Mesodermal cell (in vitro differentiated cells): ENCODE results near the gene CCL27. TPM values are rescaled to one million over a fixed set of nuclear protein-coding genes. Genes with fewer than 3 reads are reported as not detected.

Experiments used
- H3K27ac ChIP-seq: 2 replicates; pipeline ENCODE4 v1.7.0; 2013; ENCODE audit warnings: mild to moderate bottlenecking, low read depth, low read length, moderate library complexity; ENCODE audit not compliant: severe bottlenecking
- H3K36me3 ChIP-seq: 2 replicates; pipeline ENCODE4 v1.7.1; 2013; ENCODE audit warnings: mild to moderate bottlenecking, low read length, moderate library complexity; ENCODE audit not compliant: control insufficient read depth, insufficient read depth
- H3K4me1 ChIP-seq: one replicate; pipeline ENCODE4 v1.7.1; 2013; ENCODE audit warnings: mild to moderate bottlenecking, low read length; ENCODE audit not compliant: insufficient read depth, control insufficient read depth, poor library complexity, severe bottlenecking
- H3K4me3 ChIP-seq: 2 replicates; pipeline ENCODE4 v1.7.0; 2013; ENCODE audit warnings: low read length, control low read depth, mild to moderate bottlenecking; ENCODE audit not compliant: insufficient read depth, poor library complexity, severe bottlenecking; ENCODE audit errors: extremely low read depth
- H3K9me3 ChIP-seq: 2 replicates; pipeline ENCODE4 v1.7.1; 2013; ENCODE audit warnings: mild to moderate bottlenecking, low read length, moderate library complexity; ENCODE audit not compliant: control insufficient read depth
- WGBS, 2 experiments: methylation state at CpG; one replicate each; pipeline ENCODE4 v1.1.5; 2013; ENCODE audit warnings: missing lambda C conversion rate in 2 of 2; ENCODE audit not compliant: insufficient coverage in 2 of 2; 5-methylcytosine and 5-hydroxymethylcytosine counted together
- polyA plus RNA-seq, 2 experiments: library from polyadenylated mRNA; stranded (reverse); fragments of 50-300 nt; gene quantifications; one replicate each; pipeline ENCODE4 v1.2.3, GENCODE V29; 2013

Gene CCL27
- polyA plus RNA-seq (2013, experiment 1 of 2), result not detected
- polyA plus RNA-seq (2013, experiment 2 of 2), result 0.51 TPM

GRCh38 chr9:34662526-34663302, at the start of gene CCL27:
Gene CCL27 (minus strand): TSS chr9:34662657. CDS start chr9:34662633, 24 bp downstream.
- Histone ChIP-seq H3K4me1 (peaks cover 11% of the 10 kb centered on the region), H3K36me3 (peaks cover 4% of the 10 kb centered on the region), H3K27ac (no peak within 1 kb of the TSS), H3K9me3 (no peaks in the 10 kb centered on the region), H3K4me3 (no peak within 1 kb of the TSS)
- 83 to 100% methylated on average over 2 to 3 of the region's 4 CpGs for WGBS, 2 experiments

GRCh38 chr9:34712140-34712539, 49.7 kb upstream of the CCL27 start:
- H3K4me1 ChIP-seq, result no peaks in the 10 kb centered on the region
- H3K4me3 ChIP-seq, result no peak overlapping the region
- H3K27ac ChIP-seq, result no peak overlapping the region
- H3K36me3 ChIP-seq, result no peaks in the 10 kb centered on the region
- WGBS, 2 experiments, result no CpG with 5 or more reads among the region's 1 CpG
- H3K9me3 ChIP-seq, result no peaks in the 10 kb centered on the region

- Histone ChIP-seq H3K27ac (no peak within 1 kb of the TSS), H3K4me3 (no peak within 1 kb of the TSS), H3K9me3 (no peaks in the 10 kb centered on the region), H3K36me3 (no peaks in the 10 kb centered on the region), H3K4me1 (no peaks in the 10 kb centered on the region)
- WGBS, 2 experiments, result 100% methylated on average over 1 of the region's 2 CpGs; no CpG with 5 or more reads in 1 of the 2 experiments
These were observed 47.6 kb upstream of the CCL27 start, which contains the start of gene CCL21 for GRCh38 chr9:34710023-34710422. Gene CCL21 (minus strand): TSS chr9:34710136. CDS start chr9:34710066, 70 bp downstream.

GRCh38 chr9:34709196-34709978, 46.9 kb upstream of the CCL27 start:
- H3K36me3 ChIP-seq, result no peaks in the 10 kb centered on the region
- no peak overlapping the region for H3K4me3 ChIP-seq
- 90 to 99% methylated on average over 6 to 7 of the region's 9 CpGs for WGBS, 2 experiments
- no peaks in the 10 kb centered on the region for H3K9me3 ChIP-seq
- H3K4me1 ChIP-seq, result no peaks in the 10 kb centered on the region
- H3K27ac ChIP-seq, result no peak overlapping the region

GRCh38 chr9:34707130-34707529, 44.7 kb upstream of the CCL27 start:
- Histone ChIP-seq H3K9me3 (no peaks in the 10 kb centered on the region), H3K36me3 (no peaks in the 10 kb centered on the region), H3K27ac (no peak overlapping the region), H3K4me3 (no peak overlapping the region), H3K4me1 (no peaks in the 10 kb centered on the region)
- 89 to 94% methylated on average over 2 of the region's 2 CpGs for WGBS, 2 experiments

GRCh38 chr9:34701769-34702736, 39.6 kb upstream of the CCL27 start:
- WGBS, 2 experiments, result 20% methylated on average over 13 to 22 of the region's 30 CpGs
- Histone ChIP-seq H3K9me3 (no peaks in the 10 kb centered on the region), H3K36me3 (no peaks in the 10 kb centered on the region), H3K4me1 (no peaks in the 10 kb centered on the region), H3K27ac (no peak overlapping the region), H3K4me3 (peak overlapping the region; percentile 45)

DNA sequence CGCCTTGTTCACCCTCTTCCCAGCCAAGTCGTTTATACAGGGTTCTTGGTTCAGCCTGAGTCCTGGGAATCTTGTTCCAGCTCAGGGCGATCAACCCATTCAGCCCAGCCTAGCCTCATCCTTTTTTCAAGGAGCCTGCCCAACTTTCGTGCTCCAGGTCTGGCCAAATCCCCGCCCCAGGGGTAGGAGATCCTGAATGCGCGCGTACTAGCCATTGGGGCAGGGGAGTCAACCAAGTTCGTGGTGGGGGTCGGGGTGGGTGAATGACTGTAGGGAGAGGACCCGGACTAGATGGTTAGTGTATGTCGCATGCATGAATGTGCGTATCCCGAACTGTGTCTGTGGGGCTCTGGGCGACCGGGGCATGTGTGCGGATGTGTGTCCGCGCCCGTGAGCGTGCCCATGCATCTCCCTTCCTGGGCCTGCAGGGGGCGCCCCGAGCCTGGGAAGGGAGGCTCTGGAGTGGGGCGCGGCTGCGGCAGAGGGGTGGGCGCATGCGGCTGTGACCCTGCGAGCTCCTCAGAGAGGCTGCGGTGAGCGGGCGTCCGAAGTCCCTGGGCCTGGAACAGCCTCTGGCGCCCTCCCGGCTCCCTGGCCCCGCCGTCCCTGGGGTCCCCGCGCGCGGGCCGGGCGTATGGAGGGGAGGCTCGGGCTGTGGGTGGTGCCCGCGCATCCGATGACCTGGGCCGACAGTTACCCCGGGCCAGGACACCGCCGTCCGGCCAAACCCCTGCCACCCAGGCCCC, 38.7 kb upstream of the CCL27 start:
- Histone ChIP-seq H3K9me3 (no peaks in the 10 kb centered on the region), H3K4me3 (peak overlapping the region; percentile 45), H3K36me3 (no peaks in the 10 kb centered on the region), H3K27ac (no peak overlapping the region), H3K4me1 (no peaks in the 10 kb centered on the region)
- 12 to 16% methylated on average over 36 to 52 of the region's 52 CpGs for WGBS, 2 experiments

- Histone ChIP-seq H3K27ac (no peak overlapping the region), H3K4me3 (no peak overlapping the region), H3K36me3 (no peaks in the 10 kb centered on the region), H3K9me3 (no peaks in the 10 kb centered on the region), H3K4me1 (no peaks in the 10 kb centered on the region)
These were observed 32.4 kb upstream of the CCL27 start for GRCh38 chr9:34694811-34695210.

DNA sequence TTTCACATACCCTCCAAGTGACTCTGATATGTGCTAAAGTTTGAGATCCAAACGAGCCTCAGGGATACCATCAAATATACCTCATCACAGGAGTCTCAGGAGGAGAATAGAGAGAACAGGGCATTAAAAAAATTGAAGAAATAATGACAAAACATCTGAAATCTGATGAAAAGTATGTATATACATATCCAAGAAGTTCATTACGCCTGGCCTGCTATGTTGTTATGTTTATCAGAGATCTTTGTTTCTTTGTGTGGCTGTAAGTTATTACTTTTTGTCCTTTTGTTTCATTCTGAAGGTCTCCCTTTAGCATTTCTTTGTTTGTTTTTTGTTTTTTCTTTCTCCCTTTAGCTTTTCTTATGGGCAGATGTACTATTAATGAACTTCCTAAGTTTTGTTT, 31.1 kb upstream of the CCL27 start:
- Histone ChIP-seq H3K4me3 (no peak overlapping the region), H3K27ac (no peak overlapping the region), H3K9me3 (no peaks in the 10 kb centered on the region), H3K36me3 (no peaks in the 10 kb centered on the region), H3K4me1 (no peaks in the 10 kb centered on the region)
- no CpG with 5 or more reads among the region's 2 CpGs for WGBS, 2 experiments

- Histone ChIP-seq H3K27ac (no peak overlapping the region), H3K36me3 (no peaks in the 10 kb centered on the region), H3K4me1 (no peaks in the 10 kb centered on the region), H3K4me3 (no peak overlapping the region), H3K9me3 (no peaks in the 10 kb centered on the region)
- 92% methylated on average over 2 of the region's 5 CpGs; no CpG with 5 or more reads in 1 of the 2 experiments for WGBS, 2 experiments
These were observed 29.5 kb upstream of the CCL27 start for GRCh38 chr9:34691936-34692315.
